H54 (cell line): ENCODE results near the gene UGGT1.
"Not testable (repeated sequence)": the region's sequence is repeated elsewhere in the genome, so short reads cannot be mapped to it uniquely, and the experiment has no call there.

ENCODE experiments used
- DNase-seq: peaks from one replicate; pipeline ENCODE4 v3.0.0; 2011; ENCODE audit warnings: low spot score, mixed read lengths; ENCODE audit not compliant: insufficient read length
- FAIRE-seq: peaks from 3 replicates; lab custom pipeline; 2011; peaks lifted over from hg19 to GRCh38; lab: Jason Lieb, UNC
- POLR2A ChIP-seq: IDR thresholded peaks from 2 replicates; pipeline ENCODE4 v1.6.1; 2011; ENCODE audit warnings: low read depth, mild to moderate bottlenecking, low read length

The UGGT1 gene

GRCh38 chr2:128206245-128206644 is 115.2 kb downstream of the UGGT1 start:
- FAIRE-seq (no peak), DNase-seq (no peak)
- TF ChIP-seq POLR2A, result no peak

GRCh38 chr2:128208023-128208422 is 117.0 kb downstream of the UGGT1 start:
- DNase-seq (no peak), FAIRE-seq (no peak)
- no peak for TF ChIP-seq POLR2A

- not testable (repeated sequence) for DNase-seq, FAIRE-seq
Measured at GRCh38 chr2:128208631-128209324, 117.8 kb downstream of the UGGT1 start.

- DNase-seq, result no peak
- TF ChIP-seq POLR2A, result no peak
- FAIRE-seq, result no peak
Measured at GRCh38 chr2:128214251-128214650, 123.3 kb downstream of the UGGT1 start.

GRCh38 chr2:128214866-128215460 is 124.0 kb downstream of the UGGT1 start:
- no peak for FAIRE-seq
- no peak for TF ChIP-seq POLR2A

GRCh38 chr2:128215897-128216642 is 125.1 kb downstream of the UGGT1 start:
- no peak for TF ChIP-seq POLR2A
- DNase-seq, result no peak
- FAIRE-seq, result no peak

More at GRCh38 chr2:128214866-128215460, 124.0 kb downstream of the UGGT1 start:
- no peak for DNase-seq

- no peak for TF ChIP-seq POLR2A
- DNase-seq (no peak), FAIRE-seq (no peak)
Measured at GRCh38 chr2:128217671-128218070, 126.7 kb downstream of the UGGT1 start.

- no peak for FAIRE-seq
- DNase-seq, result no peak
- TF ChIP-seq POLR2A, result no peak
Measured at GRCh38 chr2:128219891-128220290, 128.9 kb downstream of the UGGT1 start.

- FAIRE-seq, result no peak
- no peak for DNase-seq
- no peak for TF ChIP-seq POLR2A
Measured at GRCh38 chr2:128227862-128228261, 136.9 kb downstream of the UGGT1 start.

- TF ChIP-seq POLR2A, result no peak
- no peak for FAIRE-seq
- no peak for DNase-seq
Measured at GRCh38 chr2:128228894-128229293, 137.9 kb downstream of the UGGT1 start.

- FAIRE-seq, result no peak
- DNase-seq, result peak; percentile 95
- no peak for TF ChIP-seq POLR2A
Measured at GRCh38 chr2:128232965-128233789, 142.2 kb downstream of the UGGT1 start.

GRCh38 chr2:128233790-128234395 is 142.9 kb downstream of the UGGT1 start:
- FAIRE-seq (no peak), DNase-seq (no peak)
- no peak for TF ChIP-seq POLR2A

- TF ChIP-seq POLR2A, result no peak
- no peak for FAIRE-seq
- DNase-seq, result no peak
Measured at GRCh38 chr2:128234613-128235012, 143.6 kb downstream of the UGGT1 start.
